NCI-H2029 treated with DMSO at 0.1 percent for 48 hours (cell line): ENCODE results near the gene SUSD5.

Source experiments
- DNase-seq: peaks from one replicate; lab custom pipeline; 2025; lab: John Stamatoyannopoulos, UW

SUSD5 gene

GRCh38 chr3:33218446-33219174 is at the start of gene SUSD5:
SUSD5 (minus strand) TSS chr3:33218810; CDS start chr3:33218797, 13 bp downstream.
- no peak for DNase-seq

- DNase-seq: no peak
Measured at GRCh38 chr3:33260104-33260503, 41.5 kb upstream of the SUSD5 start.

DNA sequence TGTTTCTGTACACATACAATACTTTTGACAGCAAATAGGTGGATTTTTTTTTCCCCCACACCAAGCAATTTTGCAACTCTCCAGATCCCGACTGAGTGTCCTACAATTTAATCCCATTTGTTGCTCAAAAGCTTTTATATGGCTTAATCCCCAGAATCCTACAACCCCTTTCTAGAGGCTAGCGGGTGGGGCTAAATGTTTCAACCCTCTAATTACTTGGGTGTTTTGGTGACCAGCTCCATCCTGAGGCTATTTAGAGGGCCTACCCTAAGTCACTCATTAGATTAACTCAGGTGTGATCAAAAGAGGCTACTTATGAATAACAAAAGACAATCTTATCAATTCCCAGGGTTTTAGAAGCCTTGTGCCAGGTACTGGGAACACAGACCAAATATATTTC is 37.6 kb upstream of the SUSD5 start:
- no peak for DNase-seq

DNA sequence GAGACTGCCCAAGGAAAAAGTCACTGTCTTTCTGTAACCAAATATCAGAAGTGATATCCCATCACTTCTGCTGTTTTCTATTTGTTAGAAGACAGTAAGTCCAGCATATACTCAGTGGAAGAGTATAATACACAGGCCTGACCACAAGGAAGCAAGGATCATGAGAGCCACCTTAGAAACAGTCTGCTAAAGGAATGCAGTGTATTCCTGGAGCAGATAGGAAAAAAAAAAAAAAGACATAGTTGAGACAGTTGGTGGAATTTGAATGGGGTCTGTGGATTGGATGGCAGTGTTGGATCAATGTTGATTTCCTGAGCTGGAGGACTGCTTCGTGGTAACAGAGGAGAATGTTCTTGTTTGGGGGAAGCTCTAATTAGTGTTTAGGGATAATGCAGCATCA is 32.1 kb upstream of the SUSD5 start:
- DNase-seq: no peak

- DNase-seq: no peak
Measured at GRCh38 chr3:33246786-33247185, 28.2 kb upstream of the SUSD5 start.

GRCh38 chr3:33240261-33240660 is 21.7 kb upstream of the SUSD5 start:
- no peak for DNase-seq

DNA sequence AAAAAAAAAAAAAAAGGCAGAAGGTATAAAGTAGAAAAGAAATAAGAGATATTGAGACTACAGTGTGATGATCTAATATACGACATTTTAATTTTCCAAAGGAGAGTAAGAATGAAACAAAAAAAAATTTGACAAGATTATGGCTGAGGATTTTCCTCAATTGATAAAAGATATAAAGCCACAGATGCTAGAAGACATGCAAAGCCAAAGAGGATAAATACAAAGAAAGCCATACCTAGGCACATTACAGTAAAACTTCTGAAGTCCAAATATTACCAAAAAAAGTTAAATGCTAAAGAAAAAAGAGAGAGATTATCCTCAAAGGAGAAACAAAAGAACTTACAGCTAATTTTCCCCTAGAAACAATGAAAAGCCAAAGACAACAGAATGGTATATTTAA is 20.3 kb upstream of the SUSD5 start:
- no peak for DNase-seq

DNA sequence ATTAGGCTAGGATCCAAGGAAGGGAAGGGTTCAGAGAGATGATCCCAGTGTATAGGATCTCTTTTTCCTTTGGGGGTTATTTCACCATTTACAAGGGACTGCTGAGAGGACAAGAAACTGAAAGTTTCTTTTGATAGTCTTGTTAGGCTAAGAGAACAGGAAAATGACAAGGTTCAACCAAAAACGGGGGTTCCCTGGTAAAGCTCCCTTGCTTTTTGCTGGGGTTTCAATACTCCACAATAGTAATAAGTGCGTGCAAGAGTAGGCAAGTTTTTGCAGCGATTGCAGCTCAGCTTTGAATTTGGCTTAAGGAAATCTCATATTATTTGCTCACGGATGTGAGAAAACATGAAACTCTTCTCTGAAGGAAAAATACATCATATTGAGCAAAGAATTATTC is 18.8 kb upstream of the SUSD5 start:
- DNase-seq: no peak

DNA sequence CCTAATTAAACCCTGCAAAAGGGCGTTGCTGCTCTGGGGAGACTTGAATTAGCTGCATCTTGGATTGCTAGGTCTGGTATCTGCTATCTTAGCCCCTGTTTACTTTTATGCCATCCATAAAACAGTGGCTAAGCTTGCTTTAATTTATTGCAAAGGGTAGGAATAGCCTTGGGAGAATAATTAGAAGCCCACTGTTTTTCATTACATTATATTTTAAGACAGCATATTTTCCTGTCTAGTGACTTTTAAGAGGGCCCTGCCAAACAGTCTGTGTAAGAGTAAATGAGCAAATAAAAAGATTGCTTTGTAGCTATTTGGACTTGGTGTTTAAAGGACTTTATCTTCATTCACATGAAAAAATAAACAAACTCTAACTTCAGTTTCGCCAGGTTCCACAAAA is 17.4 kb upstream of the SUSD5 start:
- no peak for DNase-seq

DNA sequence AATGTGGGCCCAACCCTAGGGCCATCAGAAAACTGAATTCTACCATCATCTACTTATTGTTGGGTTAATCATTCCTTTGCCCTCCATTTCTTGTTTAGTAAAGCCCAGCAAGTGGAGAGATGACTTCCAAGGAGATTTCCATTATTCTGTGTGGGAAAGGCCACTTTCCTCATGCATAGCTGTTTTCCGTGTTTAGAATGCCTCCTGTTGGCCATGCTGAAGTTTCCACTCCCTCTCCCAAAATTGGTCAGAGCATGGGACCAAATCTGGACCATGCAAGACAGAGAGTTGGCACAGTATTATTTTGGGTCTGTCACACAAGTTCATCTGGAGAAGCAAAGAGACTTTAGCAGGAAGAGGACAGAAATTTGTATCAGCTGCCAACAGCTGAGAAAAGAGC is 15.3 kb upstream of the SUSD5 start:
- no peak for DNase-seq

- DNase-seq: peak; percentile 91
Measured at GRCh38 chr3:33231756-33232465, 13.3 kb upstream of the SUSD5 start.

- no peak for DNase-seq
Measured at GRCh38 chr3:33229947-33230346, 11.3 kb upstream of the SUSD5 start.

- no peak for DNase-seq
Measured at GRCh38 chr3:33229066-33229465, 10.5 kb upstream of the SUSD5 start.

GRCh38 chr3:33221241-33221640 is 2.6 kb upstream of the SUSD5 start:
- DNase-seq: no peak

GRCh38 chr3:33219175-33219487 is 521 bp upstream of the SUSD5 start:
- DNase-seq: no peak

GRCh38 chr3:33217866-33218445 is 654 bp downstream of the SUSD5 start:
- no peak for DNase-seq

DNA sequence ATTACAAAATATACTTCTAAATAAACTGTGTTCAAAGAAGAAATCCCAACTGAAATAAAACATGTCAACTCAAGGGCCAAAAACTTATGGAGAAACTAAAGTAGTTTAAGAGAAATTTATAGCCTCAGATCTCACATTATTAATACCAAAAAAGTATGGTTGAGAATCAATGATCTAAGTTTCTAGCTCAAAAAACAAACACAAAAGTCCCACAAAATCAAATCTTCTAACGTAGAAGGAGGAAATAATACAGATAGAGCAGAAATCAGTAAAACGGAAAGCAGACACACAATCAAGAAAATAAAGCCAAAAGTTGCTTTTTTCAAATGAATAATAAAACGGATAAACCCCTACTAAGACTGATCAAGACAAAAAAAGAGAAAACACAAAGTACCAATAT is 2.9 kb downstream of the SUSD5 start:
- DNase-seq: no peak

GRCh38 chr3:33212406-33212805 is 6.2 kb downstream of the SUSD5 start:
- no peak for DNase-seq

- peak; percentile 19 for DNase-seq
Measured at GRCh38 chr3:33211444-33211843, 7.2 kb downstream of the SUSD5 start.

- no peak for DNase-seq
Measured at GRCh38 chr3:33209357-33209756, 9.3 kb downstream of the SUSD5 start.

DNA sequence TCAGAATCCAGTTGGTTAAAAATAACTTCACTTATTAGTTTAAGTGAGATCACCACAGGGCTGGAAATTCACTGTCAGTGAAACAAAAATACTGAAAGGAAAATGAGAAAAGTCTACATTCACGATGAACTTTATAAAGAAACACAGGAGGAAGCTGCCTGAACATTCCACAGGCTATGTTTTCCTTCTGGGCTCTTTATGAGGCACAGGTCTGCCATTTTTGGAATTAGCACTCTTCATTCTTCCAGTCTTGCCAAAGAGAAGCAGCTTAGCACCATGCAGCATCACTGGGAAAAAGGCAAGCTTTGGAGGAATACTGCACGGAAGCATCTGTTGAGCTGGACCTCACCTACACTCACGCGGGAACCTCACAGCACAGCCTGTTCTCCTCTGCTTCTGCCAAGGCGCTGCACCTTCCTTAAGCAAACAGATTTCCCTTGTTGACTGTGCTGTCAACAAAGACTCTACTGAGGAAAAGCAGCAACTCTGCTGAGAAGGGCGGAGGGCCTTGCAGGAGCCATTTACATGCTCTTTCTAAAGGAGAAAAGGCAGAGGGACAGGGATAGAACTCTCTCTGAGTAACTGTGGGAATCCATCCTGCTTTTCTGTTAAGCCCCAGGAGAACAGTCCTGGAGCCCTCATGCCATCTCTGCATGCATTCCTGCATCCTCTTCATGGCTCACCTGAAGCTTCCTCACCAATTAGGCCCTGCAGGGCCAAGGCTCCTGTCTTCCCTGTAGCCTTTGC is 15.7 kb downstream of the SUSD5 start:
- no peak for DNase-seq

- DNase-seq: no peak
Measured at GRCh38 chr3:33201195-33201594, 17.4 kb downstream of the SUSD5 start.

GRCh38 chr3:33196538-33196937 is 22.1 kb downstream of the SUSD5 start:
- no peak for DNase-seq
